IMR-90 (cell line): ENCODE data around the gene MYADM. TPM values are rescaled to one million over a fixed set of nuclear protein-coding genes. Genes with fewer than 3 reads are reported as not detected.
"Not testable (repeated sequence)": the region's sequence is repeated elsewhere in the genome, so short reads cannot be mapped to it uniquely, and the experiment has no call there.

Experiments used
- ATAC-seq: fragments of 200-7000 bp; cut with Tn5 transposase; 2 replicates; pipeline ENCODE4 v1.9.1; 2020; ENCODE audit warnings: low read depth, mild to moderate bottlenecking, moderate library complexity
- BruUV-seq: library from RNA; stranded (reverse); fragments of 400-500 nt; replicated peaks from 2 replicates; lab custom pipeline; 2021; lab: Mats Ljungman, UMichigan
- CTCF ChIA-PET: fragments of 300-600 bp; formaldehyde crosslinking; extraction: SDS; loops from one replicate; lab custom pipeline; 2021; ENCODE audit warnings: antibody characterized with exemption; lab: Yijun Ruan, JAX
- POLR2A ChIA-PET: fragments of 300-600 bp; sonication (Branson Sonifier 250); formaldehyde crosslinking; loops from one replicate; lab custom pipeline; 2022; ENCODE audit warnings: antibody characterized with exemption; ENCODE audit not compliant: unreplicated experiment; lab: Charles Lee
- DNase-seq: peaks from one replicate; pipeline ENCODE4 v3.0.0; 2013
- H2AFZ ChIP-seq: replicated peaks from 2 replicates; pipeline ENCODE3; 2013; ENCODE audit warnings: low read length, mild to moderate bottlenecking; ENCODE audit not compliant: poor library complexity
- H2AK5ac ChIP-seq: 2 replicates; pipeline ENCODE4 v1.6.1; 2013; ENCODE audit warnings: low read depth, low read length, inconsistent platforms
- H2AK9ac ChIP-seq: replicated peaks from 2 replicates; pipeline ENCODE3; 2013; ENCODE audit warnings: mild to moderate bottlenecking, low read depth, low read length, moderate library complexity; ENCODE audit not compliant: poor library complexity
- H2BK120ac ChIP-seq: 2 replicates; pipeline ENCODE4 v1.6.1; 2013; ENCODE audit warnings: low read depth, low read length, inconsistent platforms
- H2BK15ac ChIP-seq: 3 replicates; pipeline ENCODE4 v1.6.1; 2013; ENCODE audit warnings: low read depth, low read length, inconsistent platforms
- H2BK20ac ChIP-seq: 2 replicates; pipeline ENCODE4 v1.6.1; 2013; ENCODE audit warnings: low read depth, mild to moderate bottlenecking, inconsistent platforms, low read length, moderate library complexity
- H2BK5ac ChIP-seq: 2 replicates; pipeline ENCODE4 v1.6.1; 2013; ENCODE audit warnings: mild to moderate bottlenecking, low read depth, low read length, inconsistent platforms; ENCODE audit not compliant: poor library complexity, severe bottlenecking
- H3K14ac ChIP-seq: replicated peaks from 2 replicates; pipeline ENCODE4 v1.6.1; 2013; ENCODE audit warnings: low read depth, low read length, inconsistent platforms
- H3K18ac ChIP-seq: 2 replicates; pipeline ENCODE4 v1.6.1; 2013; ENCODE audit warnings: low read depth, low read length, control low read depth
- H3K23ac ChIP-seq: 2 replicates; pipeline ENCODE4 v1.6.1; 2013; ENCODE audit warnings: low read depth, low read length, inconsistent platforms
- H3K27ac ChIP-seq: 2 replicates; pipeline ENCODE4 v1.5.1; 2013; ENCODE audit warnings: mild to moderate bottlenecking, control low read depth, low read length; ENCODE audit not compliant: insufficient read depth
- H3K27me3 ChIP-seq: 2 replicates; pipeline ENCODE4 v1.6.1; 2013; ENCODE audit warnings: low read length; ENCODE audit not compliant: control insufficient read depth, insufficient read depth
- H3K36me3 ChIP-seq: 2 replicates; pipeline ENCODE4 v1.6.1; 2013; ENCODE audit warnings: low read length, mixed read lengths; ENCODE audit not compliant: control insufficient read depth, insufficient read depth
- H3K4ac ChIP-seq: 2 replicates; pipeline ENCODE4 v1.6.1; 2013; ENCODE audit warnings: low read depth, low read length, inconsistent platforms
- H3K4me1 ChIP-seq: 2 replicates; pipeline ENCODE4 v1.6.1; 2013; ENCODE audit warnings: low read length, mixed read lengths; ENCODE audit not compliant: control insufficient read depth, insufficient read depth
- H3K4me2 ChIP-seq: 2 replicates; pipeline ENCODE4 v1.6.1; 2013; ENCODE audit warnings: low read depth, mild to moderate bottlenecking, control low read depth, low read length, moderate library complexity
- H3K4me3 ChIP-seq: 2 replicates; pipeline ENCODE4 v1.5.1; 2013; ENCODE audit warnings: low read depth, mild to moderate bottlenecking, control low read depth, low read length, moderate library complexity; ENCODE audit not compliant: insufficient read depth
- H3K56ac ChIP-seq: 2 replicates; pipeline ENCODE4 v1.6.1; 2013; ENCODE audit warnings: low read length, inconsistent platforms; ENCODE audit not compliant: insufficient read depth; ENCODE audit errors: extremely low read depth
- H3K79me1 ChIP-seq, 2 experiments: 2 replicates each; pipeline ENCODE4 v1.6.1; 2013; ENCODE audit warnings: low read length in 2 of 2, inconsistent platforms in 1 of 2, low read depth in 1 of 2
- H3K9ac ChIP-seq: 2 replicates; pipeline ENCODE4 v1.6.1; 2013; ENCODE audit warnings: low read depth, low read length, control low read depth
- H3K9me1 ChIP-seq: 2 replicates; pipeline ENCODE4 v1.6.1; 2013; ENCODE audit warnings: low read length, inconsistent platforms; ENCODE audit not compliant: insufficient read depth
- H3K9me3 ChIP-seq: 2 replicates; pipeline ENCODE4 v1.6.1; 2013; ENCODE audit warnings: low read length; ENCODE audit not compliant: control insufficient read depth, insufficient read depth
- H4K20me1 ChIP-seq: 2 replicates; pipeline ENCODE4 v1.6.1; 2013; ENCODE audit warnings: low read length, inconsistent platforms; ENCODE audit not compliant: insufficient read depth
- H4K5ac ChIP-seq: 2 replicates; pipeline ENCODE4 v1.6.1; 2013; ENCODE audit warnings: mild to moderate bottlenecking, low read depth, low read length, control low read depth
- H4K8ac ChIP-seq, 2 experiments: 2 replicates each; pipeline ENCODE4 v1.6.1; 2013; ENCODE audit warnings: low read depth in 2 of 2, low read length in 2 of 2, control low read depth in 1 of 2, inconsistent platforms in 1 of 2
- H4K91ac ChIP-seq: 2 replicates; pipeline ENCODE4 v1.6.1; 2013; ENCODE audit warnings: low read depth, low read length, inconsistent platforms; ENCODE audit not compliant: insufficient read depth
- WGBS, 2 experiments: methylation state at CpG; one replicate each; pipeline versions ENCODE4 v1.1.5 to v1.1.7; 2013; ENCODE audit warnings: missing lambda C conversion rate in 2 of 2; ENCODE audit not compliant: insufficient read length in 1 of 2; ENCODE audit errors: extremely low coverage in 2 of 2; 5-methylcytosine and 5-hydroxymethylcytosine counted together
- dilution Hi-C: fragments of 300-500 bp; cut with HindIII; formaldehyde crosslinking; loops from one replicate; pipeline ENCODE4 v1.14.3; 2018; ENCODE audit warnings: low sequenced_read_pairs; ENCODE audit not compliant: unreplicated experiment
- in situ Hi-C: fragments of 300-500 bp; cut with MboI; formaldehyde crosslinking; loops from 3 replicates; pipeline ENCODE4 v1.14.3; 2019; ENCODE audit warnings: low sequenced_read_pairs, inconsistent platforms, mixed read lengths
- intact Hi-C: fragments of 100-400 bp; cut with micrococcal nuclease; formaldehyde crosslinking; loops from 2 replicates; pipeline ENCODE4 v1.10.0; 2022
- polyA plus RNA-seq, 3 experiments: library from polyadenylated mRNA; depleted of rRNA; stranded (reverse); fragments of >200 nt; gene quantifications; 2 replicates each; pipeline ENCODE4 v1.2.3, GENCODE V29; 2012; ENCODE audit warnings: low replicate concordance in 1 of 3
- total RNA-seq: library from RNA; depleted of rRNA; stranded (reverse); fragments of >200 nt; gene quantifications from 2 replicates; pipeline ENCODE4 v1.2.3, GENCODE V29; 2012

MYADM gene
- total and polyA plus RNA-seq, 2 of the 4 experiments (the other 2 are of a cell fraction) = 4.8 to 96.1 TPM

DNA sequence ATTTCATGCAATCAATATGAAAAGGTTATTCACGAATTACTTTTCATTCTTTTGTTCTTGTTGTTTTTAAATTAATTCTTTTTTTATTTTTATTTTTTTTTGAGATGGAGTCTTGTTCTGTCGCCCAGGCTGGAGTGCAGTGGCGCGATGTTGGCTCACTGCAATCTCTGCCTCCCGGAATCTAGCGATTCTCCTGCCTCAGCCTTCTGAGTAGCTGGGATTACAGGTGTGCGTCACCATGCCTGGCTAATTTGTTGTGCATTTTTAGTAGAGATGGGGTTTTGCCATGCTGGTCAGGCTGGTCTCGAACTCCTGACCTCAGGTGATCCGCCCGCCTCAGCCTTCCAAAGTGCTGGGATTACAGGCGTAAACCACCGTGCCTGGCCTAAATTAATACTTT is 27.4 kb upstream of the MYADM start:
- H3K9me1 ChIP-seq, H2AFZ ChIP-seq, intact Hi-C loops, H3K79me1 ChIP-seq, BruUV-seq, H3K9me3 ChIP-seq, H3K18ac ChIP-seq, H3K23ac ChIP-seq, H3K14ac ChIP-seq, H2BK20ac ChIP-seq, H2BK5ac ChIP-seq, H3K4me3 ChIP-seq, H2AK9ac ChIP-seq, H4K8ac ChIP-seq, POLR2A ChIA-PET, H3K9ac ChIP-seq, H3K27ac ChIP-seq, H3K4ac ChIP-seq, H2BK120ac ChIP-seq, H4K20me1 ChIP-seq, H3K56ac ChIP-seq, in situ Hi-C loops, H4K91ac ChIP-seq, H3K27me3 ChIP-seq, H3K4me2 ChIP-seq, H3K4me1 ChIP-seq, DNase-seq, H4K5ac ChIP-seq, H3K36me3 ChIP-seq, H2BK15ac ChIP-seq, dilution Hi-C loops, ATAC-seq: not testable (repeated sequence)
- H2AK5ac ChIP-seq = 0 out of 2 replicates have a peak overlapping the region, but pooled peaks have one; percentile 15
- WGBS, 2 experiments = no CpG with 5 or more reads among the region's 12 CpGs
- CTCF ChIA-PET = interaction anchor here (1.1 kb wide), 1 partner anchor 184 kb away, joined by 3 read pairs; no protein-coding TSS in a partner anchor
